Stimulated activated CD4-positive, alpha-beta T cell treated with anti-CD3 and anti-CD28 coated beads, Interleukin-2, amount 100 ng/mL, for 24 hours (primary cell): Measurements from ENCODE around the gene RNF157.
"Not testable (repeated sequence)": the region's sequence is repeated elsewhere in the genome, so short reads cannot be mapped to it uniquely, and the experiment has no call there.

ENCODE experiments used
- DNase-seq, 2 donors: peaks; one replicate each; pipeline ENCODE4 v3.0.0-alpha.2; 2020

RNF157 gene

GRCh38 chr17:76188213-76189016, 51.9 kb downstream of the RNF157 start:
- DNase-seq: no peak

- DNase-seq: not testable (repeated sequence)
Measured at GRCh38 chr17:76186774-76187173, 53.5 kb downstream of the RNF157 start.

DNA sequence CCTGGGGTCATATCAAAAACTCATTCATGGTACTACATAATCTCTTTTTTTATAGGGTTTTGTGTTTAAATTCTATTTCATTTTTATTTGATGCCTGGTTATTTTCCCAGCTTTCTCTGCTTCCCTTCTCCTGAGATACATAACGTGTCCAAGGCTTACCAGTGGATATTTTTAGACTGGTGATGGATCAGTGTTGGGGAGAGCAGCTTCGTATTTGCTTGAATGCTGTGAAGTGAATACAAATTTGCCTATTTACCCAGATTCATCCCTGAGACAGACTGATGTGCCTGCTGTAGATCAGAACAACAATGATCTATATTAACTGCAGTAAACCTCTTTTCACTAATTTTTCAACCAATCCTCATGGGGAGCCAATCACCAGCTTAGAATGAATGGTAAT, 56.0 kb downstream of the RNF157 start:
- DNase-seq: no peak

- DNase-seq: peak; percentile 97 to 98
Measured at GRCh38 chr17:76182016-76182764, 58.1 kb downstream of the RNF157 start.

DNA sequence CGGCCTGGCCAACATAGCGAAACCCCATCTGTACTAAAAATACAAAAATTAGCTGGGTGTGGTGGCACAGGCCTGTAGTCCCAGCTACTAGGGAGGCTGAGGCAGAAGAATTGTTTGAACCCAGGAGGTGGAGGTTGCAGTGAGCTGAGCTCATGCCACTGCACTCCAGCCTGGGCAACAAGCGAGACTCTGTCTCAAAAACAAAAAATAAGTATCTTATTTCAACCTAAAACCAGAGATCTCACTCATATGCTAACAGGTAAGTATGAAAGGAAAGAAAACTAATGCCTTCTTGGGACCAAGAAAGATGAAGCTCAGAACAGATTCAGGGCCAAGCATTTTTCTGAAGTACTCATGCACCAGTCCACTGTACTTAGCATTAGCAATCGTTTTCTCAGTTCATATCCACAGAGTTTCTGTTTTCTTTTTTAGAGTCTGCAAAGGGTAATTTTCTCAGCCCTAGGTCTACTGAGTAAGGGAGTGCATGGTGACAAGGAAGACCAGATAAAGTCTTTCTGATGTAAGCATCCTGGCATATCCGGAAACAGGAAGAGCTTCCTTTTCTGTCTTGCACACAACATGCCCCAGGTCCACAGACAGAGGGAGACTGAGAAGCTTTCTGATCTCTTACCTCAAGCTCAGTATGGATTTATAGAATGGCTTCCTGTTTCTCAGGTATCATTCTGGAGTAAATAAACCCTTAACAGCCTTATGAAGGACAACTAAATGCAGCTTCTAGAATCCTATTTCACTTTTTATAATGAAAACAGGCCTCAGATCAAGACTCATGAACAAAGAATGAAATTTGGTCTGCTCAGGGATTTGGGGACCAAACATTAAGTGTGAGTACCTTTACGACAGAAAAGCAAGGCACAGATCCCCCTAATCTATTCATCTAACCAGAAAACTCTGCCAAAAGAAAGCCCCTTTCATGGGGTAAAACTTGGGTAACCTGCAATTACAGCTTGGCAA, 60.5 kb downstream of the RNF157 start:
- peak in 1 of 2 donors; percentile 43 for DNase-seq

GRCh38 chr17:76178124-76178523, 62.2 kb downstream of the RNF157 start:
- no peak for DNase-seq

DNA sequence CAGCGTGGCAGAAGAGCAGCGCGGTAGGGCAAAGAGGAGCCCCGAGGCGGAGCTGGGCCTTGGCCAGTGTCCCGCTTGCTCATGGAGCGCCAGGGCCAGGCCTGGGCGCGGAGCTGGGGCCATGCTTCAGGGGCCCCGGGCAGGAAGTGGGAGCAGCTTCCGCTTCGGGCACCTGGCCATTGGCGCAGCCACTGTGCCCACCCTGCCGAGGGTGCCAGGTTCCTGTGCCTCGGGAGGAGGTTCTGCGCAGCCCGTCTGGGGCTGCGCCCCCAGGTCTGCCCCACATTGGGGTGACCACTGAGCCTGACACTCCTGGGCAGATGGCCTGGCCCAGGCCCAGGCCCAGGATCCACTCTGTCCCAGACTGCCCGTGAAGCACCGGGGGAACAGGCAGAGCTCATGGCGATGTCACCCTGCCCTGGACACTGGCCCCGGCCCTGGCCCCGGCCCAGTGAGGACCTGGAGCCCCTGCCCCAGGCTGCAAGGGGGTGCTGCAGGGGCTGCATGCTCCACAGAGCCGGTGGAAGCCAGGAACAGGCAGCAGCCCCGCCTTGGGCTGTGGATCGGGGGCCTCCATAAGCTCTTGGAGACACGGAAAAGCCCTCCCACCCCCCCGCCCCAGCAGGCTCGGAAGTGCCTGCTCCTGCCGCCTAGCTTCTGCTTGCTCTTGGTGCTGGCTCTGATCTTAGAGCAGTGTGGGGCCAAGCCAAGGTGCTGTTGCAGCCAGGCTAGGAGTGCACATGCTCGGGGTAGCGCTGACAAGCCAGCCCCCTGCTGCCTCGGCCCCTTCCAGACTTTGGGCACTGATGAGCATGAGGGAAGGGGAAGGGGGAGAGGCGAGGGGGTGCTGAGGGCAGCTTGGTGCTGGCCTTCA, 63.4 kb downstream of the RNF157 start:
- DNase-seq: no peak

- no peak for DNase-seq
Measured at GRCh38 chr17:76174037-76174436, 66.3 kb downstream of the RNF157 start.

DNA sequence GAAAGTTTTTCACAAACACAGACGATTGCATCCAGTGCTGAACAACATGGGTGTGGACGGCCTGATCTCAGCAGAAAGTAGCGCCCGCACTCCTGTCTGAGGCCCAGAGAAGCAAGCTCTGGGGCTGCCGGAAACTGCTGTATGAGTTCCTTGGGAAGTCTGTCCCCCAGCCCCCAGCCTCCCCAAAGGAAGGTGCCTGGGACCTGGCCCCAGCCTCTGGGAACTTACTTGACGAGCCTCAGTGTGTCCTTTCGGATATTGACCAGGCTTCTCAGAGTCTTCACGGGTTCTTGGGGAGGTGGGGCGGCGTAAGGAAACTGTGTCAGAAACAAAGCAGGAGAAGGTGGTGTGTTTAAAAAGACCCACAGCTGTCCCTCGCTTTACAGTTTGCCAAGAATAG, 66.8 kb downstream of the RNF157 start:
- no peak for DNase-seq

GRCh38 chr17:76171706-76172105, 68.6 kb downstream of the RNF157 start:
- no peak for DNase-seq

DNA sequence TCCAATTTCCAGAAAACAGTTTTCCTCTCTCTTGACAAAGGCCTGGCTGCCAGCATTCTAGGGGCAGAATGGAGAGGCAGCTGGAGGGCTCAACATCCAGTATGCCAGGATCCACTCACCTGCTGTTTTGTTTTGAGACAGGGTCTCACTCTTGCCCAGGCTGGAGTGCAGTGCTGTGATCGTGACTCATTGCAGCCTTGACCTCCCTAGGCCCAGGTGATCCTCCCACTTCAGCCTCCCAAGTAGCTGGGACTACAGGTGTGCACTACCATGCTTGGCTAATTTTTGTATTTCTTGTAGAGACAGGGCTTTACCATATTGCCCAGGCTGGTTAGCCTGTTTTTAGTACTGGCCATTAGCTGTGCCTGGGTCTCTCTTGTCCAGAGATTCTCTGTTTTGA, 70.2 kb downstream of the RNF157 start:
- no peak for DNase-seq

- no peak for DNase-seq
Measured at GRCh38 chr17:76166906-76167305, 73.4 kb downstream of the RNF157 start.

GRCh38 chr17:76166168-76166567, 74.1 kb downstream of the RNF157 start:
- no peak for DNase-seq

GRCh38 chr17:76164331-76164730, 76.0 kb downstream of the RNF157 start:
- DNase-seq: no peak

- no peak for DNase-seq
Measured at GRCh38 chr17:76163919-76164318, 76.4 kb downstream of the RNF157 start.

DNA sequence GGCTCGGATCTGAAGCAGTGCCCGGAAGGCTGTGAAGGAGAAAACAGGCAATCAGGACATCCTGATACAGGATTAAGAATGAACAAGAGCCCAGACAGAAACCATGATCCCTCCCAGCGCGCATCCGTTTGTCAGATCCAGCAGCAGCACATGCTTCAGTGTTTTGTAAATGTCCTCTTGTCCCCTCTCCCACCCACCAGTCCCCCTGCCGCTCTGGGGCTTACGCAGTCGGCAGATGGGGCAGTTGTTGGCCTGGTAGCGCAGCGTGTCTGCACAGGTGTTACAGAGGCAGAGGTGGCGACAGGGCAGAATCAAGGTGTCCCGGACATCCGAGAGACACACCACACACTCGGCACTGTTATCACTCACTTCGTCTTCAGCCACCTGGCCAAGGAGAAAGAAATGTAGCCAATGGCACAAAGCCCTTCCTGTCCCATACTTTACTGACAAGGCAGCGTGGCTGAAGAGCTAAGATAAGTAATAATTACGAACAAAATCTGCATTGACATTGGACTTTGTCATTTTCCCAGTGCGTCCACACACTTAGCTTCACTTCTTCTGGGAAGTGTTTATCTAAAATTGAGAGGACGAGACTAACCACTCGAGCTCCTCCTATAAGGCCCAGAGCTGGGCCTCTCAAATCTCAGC, 78.5 kb downstream of the RNF157 start:
- no peak for DNase-seq

GRCh38 chr17:76160896-76161528, 79.3 kb downstream of the RNF157 start:
- no peak for DNase-seq

DNA sequence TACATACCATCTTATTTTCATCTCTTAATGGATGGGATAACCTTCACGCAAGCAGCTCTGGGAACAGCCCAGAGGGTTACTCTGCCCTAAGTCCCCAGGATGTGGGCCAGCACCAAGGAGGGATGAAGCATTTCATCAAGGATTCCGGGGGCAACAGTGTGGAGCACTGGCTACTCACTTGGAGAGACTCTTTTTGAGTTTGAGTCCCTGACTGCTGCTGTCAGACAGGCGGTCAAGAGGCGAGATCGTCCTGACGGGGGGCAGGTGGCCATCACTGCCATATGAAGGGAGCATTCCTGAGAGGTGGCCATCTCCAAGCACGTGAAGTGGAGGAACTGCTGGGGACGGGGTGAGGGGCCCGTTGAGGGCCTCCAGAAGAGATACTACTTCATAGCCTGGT, 81.1 kb downstream of the RNF157 start:
- DNase-seq: no peak

DNA sequence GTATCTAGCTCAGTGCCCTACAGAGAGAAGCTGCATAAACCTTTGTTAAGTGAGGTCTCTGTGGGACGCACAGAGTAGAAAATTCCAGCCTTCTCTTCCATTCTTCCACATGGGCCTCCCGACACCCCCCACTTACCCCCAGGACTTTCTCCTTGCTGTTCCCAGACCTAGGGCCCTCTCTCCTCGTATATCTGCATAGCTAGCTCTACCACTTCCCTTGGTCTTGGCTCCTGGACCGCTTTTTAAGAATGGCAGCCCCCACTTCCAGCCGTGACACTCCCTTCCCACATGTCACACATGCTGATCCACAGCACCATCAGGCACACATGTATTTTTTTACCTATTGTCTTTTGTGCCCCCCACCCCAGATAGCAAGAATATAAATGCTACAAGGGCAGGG, 82.5 kb downstream of the RNF157 start:
- DNase-seq: no peak

- DNase-seq: no peak
Measured at GRCh38 chr17:76156662-76156991, 83.7 kb downstream of the RNF157 start.

GRCh38 chr17:76155988-76156661, 84.2 kb downstream of the RNF157 start:
- DNase-seq: no peak
